ENCODE measurements around the gene DELE1.

Gene DELE1

GRCh38 chr5:141923448-141924313 is at the start of gene DELE1:
Gene DELE1 (plus strand): TSS chr5:141923871. CDS start chr5:141923942, 71 bp downstream.
- DNase-seq: peak; percentile 74

GRCh38 chr5:141873933-141874261 is 49.8 kb upstream of the DELE1 start:
- no peak for DNase-seq

GRCh38 chr5:141874262-141874964 is 49.3 kb upstream of the DELE1 start:
- no peak for DNase-seq

GRCh38 chr5:141875022-141875740 is 48.5 kb upstream of the DELE1 start:
- no peak for DNase-seq

- DNase-seq: no peak
These were observed 47.7 kb upstream of the DELE1 start for GRCh38 chr5:141875795-141876627.

GRCh38 chr5:141876628-141877355 is 46.9 kb upstream of the DELE1 start:
- no peak for DNase-seq

GRCh38 chr5:141877356-141878185 is 46.1 kb upstream of the DELE1 start:
- DNase-seq: no peak

- DNase-seq: no peak
These were observed 45.4 kb upstream of the DELE1 start, which contains the start of gene PCDH1 for GRCh38 chr5:141878186-141878710. Gene PCDH1 (minus strand): TSS chr5:141878410. CDS start chr5:141878262, 148 bp downstream.

- peak; percentile 39 for DNase-seq
These were observed 44.8 kb upstream of the DELE1 start for GRCh38 chr5:141878711-141879425.

- DNase-seq: no peak
These were observed 44.3 kb upstream of the DELE1 start for GRCh38 chr5:141879426-141879759.

GRCh38 chr5:141879941-141880738 is 43.5 kb upstream of the DELE1 start:
- DNase-seq: no peak

- no peak for DNase-seq
These were observed 42.5 kb upstream of the DELE1 start for GRCh38 chr5:141880961-141881801.

GRCh38 chr5:141881886-141882285 is 41.8 kb upstream of the DELE1 start:
- no peak for DNase-seq

GRCh38 chr5:141882594-141883183 is 41.0 kb upstream of the DELE1 start:
- no peak for DNase-seq

GRCh38 chr5:141883184-141883891 is 40.3 kb upstream of the DELE1 start:
- no peak for DNase-seq

- no peak for DNase-seq
These were observed 39.8 kb upstream of the DELE1 start for GRCh38 chr5:141883892-141884318.

GRCh38 chr5:141889282-141889871 is 34.3 kb upstream of the DELE1 start:
- DNase-seq: no peak

Data from GF-D8 (cell line).